Measurements from ENCODE around the gene RNF182. TPM values are rescaled to one million over a fixed set of nuclear protein-coding genes. Genes with fewer than 3 reads are reported as not detected.

RNF182 gene
- not detected in 2 replicates for total RNA-seq

DNA sequence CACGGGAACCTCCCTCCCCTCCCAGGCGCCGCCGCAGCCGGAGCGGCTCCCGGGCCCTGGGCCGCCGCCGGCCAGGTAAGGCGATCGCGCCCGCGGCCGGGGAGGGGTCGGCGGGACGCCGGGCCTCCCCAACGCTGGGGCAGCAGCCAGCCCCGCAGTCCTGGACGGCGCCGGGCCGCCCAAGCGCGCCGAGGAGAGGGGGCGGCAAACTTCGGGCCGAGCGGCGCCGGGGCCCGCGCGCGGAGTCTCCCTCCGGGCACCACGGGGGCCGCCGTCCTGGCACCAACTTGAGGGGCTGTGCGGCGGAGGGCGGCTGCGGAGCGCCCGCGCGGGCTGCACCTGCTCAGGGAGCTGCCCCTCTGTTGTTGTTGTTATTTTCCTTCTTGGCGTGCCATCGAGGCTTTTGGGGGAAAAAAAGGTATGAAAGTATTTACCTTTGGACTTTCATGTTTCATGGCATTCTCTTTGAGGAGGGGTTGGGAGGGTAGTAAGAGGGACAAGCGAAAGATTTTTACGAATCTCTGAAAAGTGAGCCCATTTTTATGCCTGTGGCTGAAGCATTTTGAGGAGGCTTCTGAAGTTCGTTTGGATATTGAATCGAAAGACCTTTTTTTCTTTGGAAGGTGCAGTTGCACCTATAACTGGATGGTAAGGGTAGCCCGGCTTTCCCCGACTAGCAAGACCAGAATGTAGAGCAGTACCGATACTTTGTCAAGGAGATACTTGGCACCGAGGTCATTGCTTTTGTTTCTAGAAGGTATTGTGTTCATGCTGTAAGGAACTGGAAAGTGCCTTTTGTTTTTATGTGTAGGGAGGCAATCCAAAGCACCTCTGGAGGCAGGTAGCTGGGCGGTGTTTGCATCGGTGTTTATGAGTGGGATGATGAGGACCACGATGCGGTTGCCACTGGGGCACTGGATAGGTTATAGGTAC, at the start of gene RNF182:
Gene RNF182, plus strand, starts transcription at position 4 of the 933 bp plus-strand sequence. CDS start 52,168 bp downstream, outside the sequence.

Other genes starting within 250 kb of the RNF182 start
- gene RANBP9, start 213.1 kb upstream of the RNF182 start, total RNA-seq = 21.5 and 22.8 TPM in 2 replicates
- gene MCUR1, start 110.4 kb upstream of the RNF182 start, total RNA-seq = 6.5 and 8.1 TPM in 2 replicates
- 0.16 and 1.3 TPM in 2 replicates for gene CD83, start 192.8 kb downstream of the RNF182 start, total RNA-seq